HCT116 (cell line): Measurements from ENCODE around the gene HRK. TPM values are rescaled to one million over a fixed set of nuclear protein-coding genes. Genes with fewer than 3 reads are reported as not detected.

Source experiments
- ATAC-seq: fragments of 200-7000 bp; cut with Tn5 transposase; 2 replicates; pipeline ENCODE4 v1.9.1; 2020; ENCODE audit warnings: mild to moderate bottlenecking, moderate library complexity
- BruUV-seq: library from RNA; stranded (reverse); fragments of 400-500 nt; replicated peaks from 2 replicates; lab custom pipeline; 2021; lab: Mats Ljungman, UMichigan
- CTCF ChIA-PET: fragments of 300-600 bp; sonication (Branson Sonifier 250); formaldehyde crosslinking; loops from one replicate; lab custom pipeline; 2021; ENCODE audit warnings: antibody characterized with exemption; lab: Charles Lee
- POLR2A ChIA-PET: fragments of 300-600, 350-600 bp; sonication (Branson Sonifier 250); formaldehyde crosslinking; loops from one replicate; lab custom pipeline; 2021; ENCODE audit warnings: antibody characterized with exemption; lab: Charles Lee
- RAD21 ChIA-PET, 2 experiments: fragments of 300-600 bp; sonication (Branson Sonifier 250); formaldehyde crosslinking; loops; one replicate each; lab custom pipeline; 2023; ENCODE audit warnings: low total read pairs in 2 of 2; ENCODE audit not compliant: uncharacterized antibody in 2 of 2, unreplicated experiment in 2 of 2, low non-redundant PET in 1 of 2; lab: Charles Lee
- DNase-seq: peaks from one replicate; pipeline ENCODE4 v3.0.0-alpha.2; 2010; ENCODE audit warnings: low read depth, low spot score
- H2AFZ ChIP-seq: fragments of 200-600 bp; shearing (Covaris generic), sonication (generic); 2 replicates; pipeline ENCODE4 v1.6.1; 2017; ENCODE audit warnings: low read depth, mixed run types, mixed read lengths, antibody characterized with exemption, low read length; ENCODE audit not compliant: poor library complexity, severe bottlenecking
- H3K27ac ChIP-seq: 2 replicates; pipeline ENCODE4 v1.5.1; 2012; ENCODE audit warnings: low read depth, low read length
- H3K27me3 ChIP-seq: fragments of 200-600 bp; sonication (generic); 2 replicates; pipeline ENCODE4 v1.6.1; 2016; ENCODE audit warnings: mixed run types, low read length, mixed read lengths; ENCODE audit not compliant: insufficient read depth
- H3K36me3 ChIP-seq, 2 experiments: fragments of 200-500 bp in 1 of 2; fragments of 200-600 bp in 1 of 2; sonication (Bioruptor generic) in 1 of 2; sonication (generic) in 1 of 2; 2 replicates each; pipeline versions ENCODE4 v1.5.1 to v1.6.1; 2014 to 2016; ENCODE audit warnings: low read length in 2 of 2, inconsistent platforms in 1 of 2, mixed read lengths in 1 of 2, mixed run types in 1 of 2; ENCODE audit not compliant: insufficient read depth in 2 of 2, control insufficient read depth in 1 of 2
- H3K4me1 ChIP-seq, 2 experiments: fragments of 200-600 bp in 1 of 2; sonication (generic) in 1 of 2; 2 replicates each; pipeline versions ENCODE4 v1.5.1 to v1.6.1; 2012 to 2017; ENCODE audit warnings: low read length in 2 of 2, inconsistent platforms in 1 of 2, mild to moderate bottlenecking in 1 of 2, mixed read lengths in 1 of 2, mixed run types in 1 of 2, moderate library complexity in 1 of 2; ENCODE audit not compliant: insufficient read depth in 2 of 2, control insufficient read depth in 1 of 2
- H3K4me2 ChIP-seq: fragments of 200-600 bp; sonication (generic); 2 replicates; pipeline ENCODE4 v1.6.1; 2017; ENCODE audit warnings: mixed run types, low read length, mixed read lengths
- H3K4me3 ChIP-seq, 2 experiments: fragments of 200-600 bp in 1 of 2; sonication (generic) in 1 of 2; replicated peaks in 1 of 2; 2 replicates each; pipeline ENCODE4 v1.5.1; 2011 to 2016; ENCODE audit warnings: low read length in 2 of 2, control low read depth in 1 of 2, low read depth in 1 of 2, mild to moderate bottlenecking in 1 of 2, mixed read lengths in 1 of 2, mixed run types in 1 of 2
- H3K79me2 ChIP-seq: fragments of 200-600 bp; sonication (generic); 2 replicates; pipeline ENCODE4 v1.6.1; 2017; ENCODE audit warnings: mild to moderate bottlenecking, mixed run types, low read length, moderate library complexity, mixed read lengths; ENCODE audit not compliant: insufficient read depth
- H3K9ac ChIP-seq: fragments of 200-600 bp; sonication (generic); 2 replicates; pipeline ENCODE4 v1.6.1; 2016; ENCODE audit warnings: low read length, mixed read lengths
- H3K9me2 ChIP-seq: fragments of 200-600 bp; sonication (generic), shearing (Covaris generic); 2 replicates; pipeline ENCODE4 v1.6.1; 2017; ENCODE audit warnings: mixed run types, mild to moderate bottlenecking, moderate library complexity; ENCODE audit not compliant: insufficient read depth
- H3K9me3 ChIP-seq, 2 experiments: fragments of 200-500 bp in 1 of 2; fragments of 200-600 bp in 1 of 2; sonication (Bioruptor generic) in 1 of 2; sonication (generic) in 1 of 2; 2 replicates each; pipeline ENCODE4 v1.6.1; 2014 to 2017; ENCODE audit warnings: low read length in 2 of 2, mixed read lengths in 2 of 2, inconsistent platforms in 1 of 2, low read depth in 1 of 2, mild to moderate bottlenecking in 1 of 2, mixed run types in 1 of 2, moderate library complexity in 1 of 2; ENCODE audit not compliant: control insufficient read depth in 1 of 2, insufficient read depth in 1 of 2
- H4K20me1 ChIP-seq: fragments of 200-600 bp; sonication (generic), shearing (Covaris generic); 2 replicates; pipeline ENCODE4 v1.6.1; 2017; ENCODE audit warnings: mixed run types, mild to moderate bottlenecking, moderate library complexity; ENCODE audit not compliant: insufficient read depth
- CEBPB ChIP-seq: IDR thresholded peaks from 2 replicates; pipeline ENCODE4 v1.6.1; 2012; ENCODE audit warnings: low read depth
- EGR1 ChIP-seq: IDR thresholded peaks from 2 replicates; pipeline ENCODE4 v1.6.1; 2012; ENCODE audit warnings: low read depth
- ELF1 ChIP-seq: IDR thresholded peaks from 2 replicates; pipeline ENCODE4 v1.6.1; 2012; ENCODE audit warnings: low read depth, borderline replicate concordance
- FOSL1 ChIP-seq: IDR thresholded peaks from 2 replicates; pipeline ENCODE4 v1.6.1; 2012; ENCODE audit warnings: low read depth
- JUND ChIP-seq: IDR thresholded peaks from 2 replicates; pipeline ENCODE4 v1.6.1; 2012
- MAX ChIP-seq: IDR thresholded peaks from 2 replicates; pipeline ENCODE4 v1.6.1; 2012
- POLR2A ChIP-seq: IDR thresholded peaks from 2 replicates; pipeline ENCODE4 v1.7.0; 2011; ENCODE audit warnings: borderline replicate concordance; ENCODE audit not compliant: insufficient read depth, insufficient read length; ENCODE audit errors: extremely low read depth
- POLR2AphosphoS5 ChIP-seq: IDR thresholded peaks from 2 replicates; pipeline ENCODE4 v1.6.1; 2011; ENCODE audit warnings: mild to moderate bottlenecking, low read depth, low read length, moderate library complexity
- RAD21 ChIP-seq: IDR thresholded peaks from 2 replicates; pipeline ENCODE4 v1.6.1; 2012; ENCODE audit warnings: low read depth, mild to moderate bottlenecking
- SIN3A ChIP-seq: IDR thresholded peaks from 2 replicates; pipeline ENCODE4 v1.6.1; 2012; ENCODE audit warnings: low read depth
- SP1 ChIP-seq: IDR thresholded peaks from 2 replicates; pipeline ENCODE4 v1.6.1; 2012; ENCODE audit warnings: low read depth
- SRF ChIP-seq: IDR thresholded peaks from 2 replicates; pipeline ENCODE4 v1.6.1; 2012; ENCODE audit warnings: low read depth
- TCF7L2 ChIP-seq: IDR thresholded peaks from 2 replicates; pipeline ENCODE4 v1.7.0; 2011; ENCODE audit warnings: borderline replicate concordance, inconsistent platforms; ENCODE audit not compliant: insufficient read depth, insufficient read length; ENCODE audit errors: extremely low read depth
- ZBTB33 ChIP-seq: IDR thresholded peaks from 2 replicates; pipeline ENCODE4 v1.6.1; 2011; ENCODE audit warnings: mild to moderate bottlenecking, low read length, moderate library complexity; ENCODE audit not compliant: insufficient replicate concordance; ENCODE audit errors: extremely low read depth
- ZFX ChIP-seq: fragments of 450-650 bp; IDR thresholded peaks from 2 replicates; pipeline ENCODE4 v1.6.1; 2017
- ZNF274 ChIP-seq: fragments of 200-500 bp; sonication (Bioruptor generic); IDR thresholded peaks from 2 replicates; pipeline ENCODE4 v1.6.1; 2014; ENCODE audit warnings: mild to moderate bottlenecking, low read depth, low read length, inconsistent platforms
- intact Hi-C: fragments of 100-400 bp; cut with micrococcal nuclease; formaldehyde crosslinking; loops from 2 replicates; pipeline ENCODE4 v1.10.0; 2022
- total RNA-seq: library from RNA; stranded (reverse); gene quantifications from one replicate; pipeline ENCODE4 v1.2.1, GENCODE V29; 2021; ENCODE audit not compliant: unreplicated experiment
- TF ChIP-seq, protein P1 (sequence below), 3 experiments: fragments of 200-600 bp in 1 of 3; sonication (generic) in 1 of 3; IDR thresholded peaks in 2 of 3; conservative IDR thresholded peaks in 1 of 3; 2 replicates each; pipeline ENCODE4 v1.5.1; 2012 to 2017; ENCODE audit warnings: low read depth in 2 of 3, low read length in 2 of 3, antibody characterized with exemption in 1 of 3, borderline replicate concordance in 1 of 3, control low read depth in 1 of 3, mild to moderate bottlenecking in 1 of 3, mixed read lengths in 1 of 3, mixed run types in 1 of 3, moderate library complexity in 1 of 3; ENCODE audit not compliant: insufficient read depth in 1 of 3
- TF ChIP-seq, protein P2 (sequence below): IDR thresholded peaks from 2 replicates; pipeline ENCODE4 v1.6.1; 2012; ENCODE audit warnings: low read depth
- TF ChIP-seq, protein P3 (sequence below): IDR thresholded peaks from 2 replicates; pipeline ENCODE4 v1.6.1; 2012

The HRK gene
- total RNA-seq, 1 experiment from 2014 or later: 4.3 TPM

DNA sequence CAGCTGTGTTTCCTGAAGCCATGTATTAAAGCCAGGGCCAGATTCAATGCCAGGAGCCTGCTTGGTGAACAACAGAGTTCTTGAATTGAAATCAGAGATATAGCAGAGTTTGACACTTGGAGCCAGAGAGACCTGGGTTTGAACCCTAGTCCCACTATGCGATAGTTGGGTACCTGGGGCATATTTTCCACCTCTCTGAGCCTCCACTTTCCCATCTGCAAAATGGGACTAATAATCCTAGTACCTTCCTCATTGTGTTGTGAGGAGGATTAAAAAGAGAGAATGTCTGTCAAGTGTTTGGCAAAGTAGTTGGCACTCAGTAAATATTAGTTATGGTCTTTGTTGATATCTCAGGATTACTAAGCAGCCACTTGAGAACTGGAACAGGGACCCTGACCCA is 6.0 kb upstream of the HRK start:
- no peak overlapping the region for H3K9ac ChIP-seq
- CTCF ChIA-PET: no interaction called here

More for the DNA sequence above, 6.0 kb upstream of the HRK start:
- no peaks in the 10 kb centered on the region for H3K36me3 ChIP-seq
- H3K4me1 ChIP-seq: no peaks in the 10 kb centered on the region
- no peaks in the 10 kb centered on the region for H3K27me3 ChIP-seq
- ATAC-seq: no peak
- no peak overlapping the region for H3K4me2 ChIP-seq
- POLR2A ChIA-PET: no interaction called here
- no peak overlapping the region for H3K27ac ChIP-seq
- intact Hi-C loops: no loop called here
- TF ChIP-seq FOSL1: no peak
- no peak for TF ChIP-seq TCF7L2
- TF ChIP-seq ZNF274: no peak
- TF ChIP-seq, protein P1, sequence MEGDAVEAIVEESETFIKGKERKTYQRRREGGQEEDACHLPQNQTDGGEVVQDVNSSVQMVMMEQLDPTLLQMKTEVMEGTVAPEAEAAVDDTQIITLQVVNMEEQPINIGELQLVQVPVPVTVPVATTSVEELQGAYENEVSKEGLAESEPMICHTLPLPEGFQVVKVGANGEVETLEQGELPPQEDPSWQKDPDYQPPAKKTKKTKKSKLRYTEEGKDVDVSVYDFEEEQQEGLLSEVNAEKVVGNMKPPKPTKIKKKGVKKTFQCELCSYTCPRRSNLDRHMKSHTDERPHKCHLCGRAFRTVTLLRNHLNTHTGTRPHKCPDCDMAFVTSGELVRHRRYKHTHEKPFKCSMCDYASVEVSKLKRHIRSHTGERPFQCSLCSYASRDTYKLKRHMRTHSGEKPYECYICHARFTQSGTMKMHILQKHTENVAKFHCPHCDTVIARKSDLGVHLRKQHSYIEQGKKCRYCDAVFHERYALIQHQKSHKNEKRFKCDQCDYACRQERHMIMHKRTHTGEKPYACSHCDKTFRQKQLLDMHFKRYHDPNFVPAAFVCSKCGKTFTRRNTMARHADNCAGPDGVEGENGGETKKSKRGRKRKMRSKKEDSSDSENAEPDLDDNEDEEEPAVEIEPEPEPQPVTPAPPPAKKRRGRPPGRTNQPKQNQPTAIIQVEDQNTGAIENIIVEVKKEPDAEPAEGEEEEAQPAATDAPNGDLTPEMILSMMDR (IDR thresholded peaks at IDR 0.05 in 2 of 3, conservative IDR thresholded peaks at IDR 0.05 in 1 of 3; ENCODE audit: borderline replicate concordance in 1 of 3, insufficient read depth in 1 of 3, low read depth in 2 of 3, low read length in 2 of 3): no peak
- TF ChIP-seq POLR2AphosphoS5: no peak
- no peak for TF ChIP-seq RAD21
- TF ChIP-seq ELF1: no peak
- TF ChIP-seq POLR2A: no peak
- TF ChIP-seq, protein P2, sequence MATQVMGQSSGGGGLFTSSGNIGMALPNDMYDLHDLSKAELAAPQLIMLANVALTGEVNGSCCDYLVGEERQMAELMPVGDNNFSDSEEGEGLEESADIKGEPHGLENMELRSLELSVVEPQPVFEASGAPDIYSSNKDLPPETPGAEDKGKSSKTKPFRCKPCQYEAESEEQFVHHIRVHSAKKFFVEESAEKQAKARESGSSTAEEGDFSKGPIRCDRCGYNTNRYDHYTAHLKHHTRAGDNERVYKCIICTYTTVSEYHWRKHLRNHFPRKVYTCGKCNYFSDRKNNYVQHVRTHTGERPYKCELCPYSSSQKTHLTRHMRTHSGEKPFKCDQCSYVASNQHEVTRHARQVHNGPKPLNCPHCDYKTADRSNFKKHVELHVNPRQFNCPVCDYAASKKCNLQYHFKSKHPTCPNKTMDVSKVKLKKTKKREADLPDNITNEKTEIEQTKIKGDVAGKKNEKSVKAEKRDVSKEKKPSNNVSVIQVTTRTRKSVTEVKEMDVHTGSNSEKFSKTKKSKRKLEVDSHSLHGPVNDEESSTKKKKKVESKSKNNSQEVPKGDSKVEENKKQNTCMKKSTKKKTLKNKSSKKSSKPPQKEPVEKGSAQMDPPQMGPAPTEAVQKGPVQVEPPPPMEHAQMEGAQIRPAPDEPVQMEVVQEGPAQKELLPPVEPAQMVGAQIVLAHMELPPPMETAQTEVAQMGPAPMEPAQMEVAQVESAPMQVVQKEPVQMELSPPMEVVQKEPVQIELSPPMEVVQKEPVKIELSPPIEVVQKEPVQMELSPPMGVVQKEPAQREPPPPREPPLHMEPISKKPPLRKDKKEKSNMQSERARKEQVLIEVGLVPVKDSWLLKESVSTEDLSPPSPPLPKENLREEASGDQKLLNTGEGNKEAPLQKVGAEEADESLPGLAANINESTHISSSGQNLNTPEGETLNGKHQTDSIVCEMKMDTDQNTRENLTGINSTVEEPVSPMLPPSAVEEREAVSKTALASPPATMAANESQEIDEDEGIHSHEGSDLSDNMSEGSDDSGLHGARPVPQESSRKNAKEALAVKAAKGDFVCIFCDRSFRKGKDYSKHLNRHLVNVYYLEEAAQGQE: no peak
- TF ChIP-seq, protein P3, sequence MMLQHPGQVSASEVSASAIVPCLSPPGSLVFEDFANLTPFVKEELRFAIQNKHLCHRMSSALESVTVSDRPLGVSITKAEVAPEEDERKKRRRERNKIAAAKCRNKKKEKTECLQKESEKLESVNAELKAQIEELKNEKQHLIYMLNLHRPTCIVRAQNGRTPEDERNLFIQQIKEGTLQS: no peak
- no peak for TF ChIP-seq SRF
- TF ChIP-seq SP1: no peak
- no peak for TF ChIP-seq ZBTB33
- TF ChIP-seq EGR1: no peak
- no peak for TF ChIP-seq MAX
- no peak for TF ChIP-seq JUND
- no peak for TF ChIP-seq CEBPB
- TF ChIP-seq ZFX: no peak
- no peak for TF ChIP-seq SIN3A
- H3K9me2 ChIP-seq: no peaks in the 10 kb centered on the region
- no peak overlapping the region for H3K4me3 ChIP-seq
- no TSS peak for BruUV-seq
- no peaks in the 10 kb centered on the region for H3K79me2 ChIP-seq
- DNase-seq: no peak
- H4K20me1 ChIP-seq: no peaks in the 10 kb centered on the region
- RAD21 ChIA-PET: no interaction called here
- no peak overlapping the region for H2AFZ ChIP-seq
- H3K9me3 ChIP-seq: no peaks in the 10 kb centered on the region
